Stimulated activated CD8-positive, alpha-beta memory T cell treated with anti-CD3 and anti-CD28 coated beads, Interleukin-12 subunit alpha, Interleukin-12 subunit beta, amount 100 ng/mL, for 1 hour (primary cell): ENCODE measurements around the gene ABCC11.

ENCODE experiments used
- DNase-seq: peaks from one replicate; pipeline ENCODE4 v3.0.0-alpha.2; 2020; ENCODE audit warnings: low read depth

ABCC11 gene

GRCh38 chr16:48247311-48247710 lies at the start of gene ABCC11:
TSS of gene ABCC11 (minus strand) at chr16:48247539. CDS start at chr16:48231921, 15,618 bp downstream.
- no peak for DNase-seq

GRCh38 chr16:48295488-48296281 lies 48.3 kb upstream of the ABCC11 start:
- DNase-seq: no peak

GRCh38 chr16:48294724-48295123 lies 47.4 kb upstream of the ABCC11 start:
- DNase-seq: no peak

- DNase-seq: no peak
Observed at GRCh38 chr16:48292452-48292851, 45.1 kb upstream of the ABCC11 start.

GRCh38 chr16:48291754-48292153 lies 44.4 kb upstream of the ABCC11 start:
- DNase-seq: no peak

GRCh38 chr16:48291303-48291702 lies 44.0 kb upstream of the ABCC11 start:
- no peak for DNase-seq

GRCh38 chr16:48287239-48287638 lies 39.9 kb upstream of the ABCC11 start:
- DNase-seq: no peak

GRCh38 chr16:48284772-48285409 lies 37.6 kb upstream of the ABCC11 start:
- DNase-seq: no peak

GRCh38 chr16:48282636-48283263 lies 35.4 kb upstream of the ABCC11 start:
- DNase-seq: no peak

- DNase-seq: no peak
Observed at GRCh38 chr16:48280546-48280945, 33.2 kb upstream of the ABCC11 start.

GRCh38 chr16:48279199-48279598 lies 31.9 kb upstream of the ABCC11 start:
- no peak for DNase-seq

GRCh38 chr16:48277158-48277557 lies 29.8 kb upstream of the ABCC11 start:
- no peak for DNase-seq

- no peak for DNase-seq
Observed at GRCh38 chr16:48276102-48276501, 28.8 kb upstream of the ABCC11 start.

- DNase-seq: no peak
Observed at GRCh38 chr16:48274476-48274875, 27.1 kb upstream of the ABCC11 start.

GRCh38 chr16:48272837-48273421 lies 25.6 kb upstream of the ABCC11 start:
- no peak for DNase-seq

- no peak for DNase-seq
Observed at GRCh38 chr16:48271728-48272127, 24.4 kb upstream of the ABCC11 start.

GRCh38 chr16:48269011-48269410 lies 21.7 kb upstream of the ABCC11 start:
- DNase-seq: no peak

- no peak for DNase-seq
Observed at GRCh38 chr16:48262631-48263030, 15.3 kb upstream of the ABCC11 start.

- no peak for DNase-seq
Observed at GRCh38 chr16:48261569-48261968, 14.2 kb upstream of the ABCC11 start.

GRCh38 chr16:48256579-48257177 lies 9.3 kb upstream of the ABCC11 start:
- DNase-seq: no peak

- no peak for DNase-seq
Observed at GRCh38 chr16:48252013-48252412, 4.7 kb upstream of the ABCC11 start.

GRCh38 chr16:48250520-48251278 lies 3.4 kb upstream of the ABCC11 start:
- DNase-seq: no peak
